HG03025 (cell line): Measurements from ENCODE around the gene PTMA.
"Not testable (repeated sequence)": the region's sequence is repeated elsewhere in the genome, so short reads cannot be mapped to it uniquely, and the experiment has no call there.

ENCODE experiments used
- ATAC-seq: cut with Tn5 transposase; IDR thresholded peaks from one replicate; pipeline ENCODE4 v1.9.1; 2021; ENCODE audit warnings: mild to moderate bottlenecking, moderate library complexity; ENCODE audit not compliant: unreplicated experiment, low FRiP score

Gene PTMA

DNA sequence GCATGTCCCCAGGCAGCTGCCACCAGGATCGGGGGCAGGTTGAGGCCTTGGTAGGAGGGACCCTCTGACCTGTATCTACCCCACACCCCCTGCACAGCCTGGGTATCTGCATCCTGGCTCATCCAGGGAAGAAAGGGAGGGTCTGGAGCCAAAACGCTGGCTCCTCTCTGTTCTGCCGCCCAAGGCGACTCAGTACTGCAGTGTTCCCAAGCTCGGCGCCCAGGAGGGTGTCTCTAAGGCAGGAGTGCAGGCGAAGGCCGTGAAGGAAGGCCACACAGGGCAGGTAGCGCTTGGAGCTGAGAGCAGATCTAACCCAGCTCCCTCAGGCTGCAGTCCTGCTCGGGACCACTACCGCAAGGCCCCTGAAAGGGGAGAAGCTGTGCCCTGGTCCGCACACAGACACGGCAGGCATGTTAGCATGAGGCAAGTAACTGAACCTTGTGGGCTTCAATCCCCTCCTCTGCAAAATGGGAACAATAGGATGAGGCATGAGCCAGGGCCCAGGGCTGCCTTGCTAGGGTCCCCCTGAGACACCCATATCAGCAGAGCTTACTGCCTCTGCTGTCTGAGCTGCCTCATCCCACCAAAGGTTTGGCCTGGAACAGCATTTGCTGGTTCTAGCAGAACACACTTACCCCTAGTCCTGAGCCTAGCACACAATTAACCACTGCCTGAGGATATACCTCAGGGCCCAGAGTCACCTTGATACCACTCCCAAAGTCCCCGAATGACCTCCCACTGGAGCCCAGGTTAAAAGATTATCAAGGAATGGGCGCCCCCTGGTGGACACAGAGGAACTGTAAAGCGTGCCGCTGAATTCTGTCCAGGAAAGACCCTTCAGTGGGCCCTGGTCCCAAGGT lies 6.5 kb downstream of the PTMA start:
- ATAC-seq: no peak

- no peak for ATAC-seq
Observed at GRCh38 chr2:231715499-231715837, 7.1 kb downstream of the PTMA start.

- no peak for ATAC-seq
Observed at GRCh38 chr2:231715988-231716616, 7.8 kb downstream of the PTMA start.

GRCh38 chr2:231716666-231717280 lies 8.4 kb downstream of the PTMA start:
- ATAC-seq: no peak

GRCh38 chr2:231717281-231718171 lies 9.2 kb downstream of the PTMA start:
- ATAC-seq: no peak

DNA sequence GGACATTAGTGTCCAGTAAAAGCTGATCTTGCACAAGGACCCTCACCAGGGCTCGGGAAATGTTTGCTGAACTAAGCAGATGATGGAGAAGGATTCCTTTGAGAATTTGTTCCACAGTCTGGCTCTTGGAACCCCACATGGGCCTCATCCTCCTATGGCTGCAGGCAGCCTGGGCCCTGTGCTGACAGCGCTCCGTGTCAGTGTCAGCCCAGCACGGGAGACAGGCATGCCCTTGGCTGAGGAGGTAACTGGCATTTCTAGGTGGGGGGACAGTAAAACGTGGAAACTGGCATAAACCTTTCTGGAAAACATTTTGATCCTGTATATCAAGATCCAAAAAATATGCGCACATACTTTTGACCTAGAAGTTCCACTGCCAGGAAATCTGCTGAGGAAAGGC lies 10.5 kb downstream of the PTMA start:
- no peak for ATAC-seq

GRCh38 chr2:231720292-231720986 lies 12.1 kb downstream of the PTMA start:
- ATAC-seq: no peak

DNA sequence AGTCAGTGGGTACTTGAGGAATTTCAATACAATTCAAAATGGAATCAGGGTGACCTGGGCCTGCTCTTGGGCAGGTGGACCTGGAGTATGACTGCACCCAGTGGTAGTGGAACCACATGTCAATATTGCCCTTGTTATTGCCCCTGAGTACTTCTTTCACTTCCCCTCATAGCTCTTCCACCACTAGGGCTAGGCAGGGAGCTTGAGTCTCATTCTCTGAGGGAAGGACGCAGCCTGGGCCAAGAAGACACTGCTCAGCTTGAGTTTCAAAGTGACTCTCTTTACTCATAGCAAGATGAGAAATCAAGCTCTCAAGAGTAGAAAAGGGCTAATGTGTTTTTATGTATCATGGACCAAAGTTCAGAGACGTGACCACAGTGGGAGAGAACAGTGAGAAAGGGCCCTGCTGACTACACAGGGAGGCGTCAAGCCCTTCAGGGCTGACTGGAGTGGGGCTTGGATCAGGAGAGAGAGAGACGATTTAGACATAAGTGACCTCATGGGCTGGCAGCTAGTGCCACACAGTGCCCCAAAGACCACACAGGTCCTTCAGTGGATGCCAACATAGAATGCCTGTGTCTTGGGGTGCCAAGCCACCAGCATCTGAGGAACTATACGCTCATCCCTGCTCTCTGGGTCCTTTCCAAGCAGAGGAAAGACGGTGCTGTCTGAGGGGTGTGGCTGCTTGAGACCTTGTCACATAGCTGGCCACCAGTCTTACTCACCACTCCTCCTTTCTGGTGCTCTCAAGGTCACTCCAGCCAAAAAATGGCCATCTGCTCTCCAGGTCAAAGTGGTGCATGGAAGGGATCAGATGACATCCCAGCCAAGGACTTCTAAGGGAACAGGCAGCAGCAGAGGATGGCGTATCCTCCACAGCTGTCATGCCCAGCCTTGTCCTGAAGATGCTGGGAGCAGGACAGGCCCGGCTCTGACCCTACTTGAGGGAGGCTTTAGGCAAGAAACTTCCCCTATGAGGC lies 13.0 kb downstream of the PTMA start:
- ATAC-seq: peak; percentile 62

DNA sequence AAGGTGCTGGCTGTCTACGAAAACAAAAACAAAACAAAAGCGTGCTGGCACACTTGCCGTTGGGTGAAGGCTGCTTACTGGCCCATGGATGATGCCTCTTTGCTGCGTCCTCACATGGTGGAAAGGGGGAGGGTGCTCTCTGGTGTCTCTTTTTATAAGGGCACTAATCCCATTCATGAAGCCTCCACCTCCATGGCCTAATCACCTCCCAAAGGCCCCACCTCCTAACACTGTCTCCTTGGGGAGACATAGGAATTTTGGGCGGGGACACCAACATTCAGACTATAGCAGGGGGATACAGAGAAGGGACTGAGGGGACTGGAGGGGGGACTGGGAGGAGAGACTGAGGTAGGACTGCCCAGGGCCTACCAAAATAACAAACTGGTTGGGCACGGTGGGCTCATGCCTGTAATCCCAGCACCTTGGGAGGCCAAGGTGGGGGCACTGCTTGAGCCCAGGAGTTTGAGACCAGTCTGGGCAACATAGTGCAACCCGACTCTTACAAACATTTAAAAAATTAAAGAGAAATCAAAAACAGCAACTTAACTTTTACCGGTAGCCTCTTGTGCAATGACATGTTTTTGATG lies 14.5 kb downstream of the PTMA start:
- no peak for ATAC-seq

GRCh38 chr2:231725476-231725875 lies 17.2 kb downstream of the PTMA start:
- no peak for ATAC-seq

DNA sequence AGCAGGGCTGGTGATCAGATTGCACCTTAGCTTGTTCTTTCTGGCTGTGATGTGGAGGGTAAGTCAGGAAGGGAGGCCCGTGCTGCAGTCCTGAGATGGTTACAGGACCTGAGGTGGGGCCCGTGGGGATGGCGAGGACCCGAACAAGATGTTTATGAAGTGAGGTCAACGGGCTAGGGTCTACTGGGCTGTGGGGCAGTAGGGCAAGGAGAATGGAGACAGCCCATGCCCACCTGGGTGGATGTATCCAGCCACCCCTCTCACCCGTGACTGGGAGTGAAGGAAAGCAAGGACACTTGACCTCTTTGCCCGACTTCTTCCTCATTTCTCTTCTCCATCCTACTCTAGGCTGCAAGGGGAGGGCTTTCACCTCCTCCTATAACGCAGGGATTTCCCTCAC lies 18.0 kb downstream of the PTMA start:
- ATAC-seq: no peak

DNA sequence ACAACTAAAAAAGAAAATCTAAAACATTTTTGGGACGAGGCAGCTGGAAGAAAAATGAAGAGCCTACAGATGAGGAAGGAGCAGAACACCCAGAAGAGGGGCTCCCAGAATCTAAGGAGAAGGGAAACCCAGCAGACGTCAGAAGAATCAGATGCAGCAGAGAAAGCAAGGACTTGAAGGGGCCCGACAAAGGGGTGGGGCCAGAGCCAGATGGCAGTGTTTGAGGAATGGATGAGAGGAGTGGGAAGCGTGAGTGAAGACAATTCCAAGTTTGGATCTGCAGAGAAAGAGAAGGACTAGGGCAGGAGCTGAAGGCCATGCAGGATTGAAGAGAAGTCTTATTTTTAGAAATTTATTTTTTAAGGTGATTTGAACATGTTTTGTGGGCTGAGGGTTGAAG lies 19.3 kb downstream of the PTMA start:
- no peak for ATAC-seq

GRCh38 chr2:231732604-231733003 lies 24.3 kb downstream of the PTMA start:
- ATAC-seq: no peak

DNA sequence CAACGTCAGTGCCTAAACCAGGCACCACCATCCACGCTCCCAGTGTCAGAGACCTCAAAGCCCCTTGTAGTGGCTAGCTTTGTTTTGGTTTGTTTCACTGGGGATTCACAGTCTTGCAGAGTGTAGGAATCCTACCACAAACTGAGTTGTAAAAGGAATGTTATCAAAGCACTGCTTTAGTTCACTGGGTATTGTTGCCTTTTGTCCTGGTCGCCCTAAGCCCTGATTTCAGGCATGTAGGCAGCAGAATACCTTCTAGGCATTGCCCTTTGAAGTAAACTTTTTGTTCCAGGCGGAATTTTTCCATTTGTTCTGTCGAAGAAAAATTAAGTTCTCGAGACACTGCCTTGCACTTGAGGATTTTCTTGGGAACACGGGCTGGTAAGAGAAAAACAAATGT lies 29.4 kb downstream of the PTMA start:
- ATAC-seq: no peak

DNA sequence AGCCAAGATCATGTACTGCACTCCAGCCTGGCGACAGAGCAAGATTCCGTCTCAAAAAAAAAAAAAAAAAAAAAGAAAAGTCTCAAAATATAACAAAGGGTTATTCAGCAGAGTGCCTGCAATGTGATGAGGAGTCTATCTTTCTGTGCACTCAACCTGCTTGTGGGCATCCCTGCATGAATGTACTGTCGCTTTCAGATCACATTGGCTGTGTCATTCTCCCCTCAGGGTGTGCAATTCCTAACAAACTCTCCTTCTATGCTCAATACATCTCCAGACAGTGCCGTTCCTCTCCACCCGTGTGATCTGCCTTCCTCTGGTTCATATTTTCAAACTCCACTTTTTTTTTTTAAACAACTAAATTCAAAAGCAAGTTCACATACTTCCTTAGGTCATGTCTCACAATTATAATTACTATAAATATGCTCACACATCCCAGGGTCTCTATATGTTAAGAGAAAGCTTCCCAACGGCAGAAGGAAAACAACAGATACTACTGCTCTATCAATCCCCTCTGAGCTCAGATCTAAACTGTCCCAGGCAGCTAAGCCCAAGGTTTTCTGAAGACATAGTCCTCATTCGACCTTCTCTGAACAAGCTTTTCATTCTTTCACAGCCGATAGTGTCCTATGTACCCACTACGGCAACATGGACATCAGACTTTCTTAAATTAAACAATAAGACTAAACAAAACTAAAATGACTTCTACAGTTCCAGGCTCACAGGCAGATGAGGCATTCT lies 35.2 kb downstream of the PTMA start:
- ATAC-seq: no peak

- ATAC-seq: no peak
Observed at GRCh38 chr2:231745303-231746038, 37.1 kb downstream of the PTMA start.

DNA sequence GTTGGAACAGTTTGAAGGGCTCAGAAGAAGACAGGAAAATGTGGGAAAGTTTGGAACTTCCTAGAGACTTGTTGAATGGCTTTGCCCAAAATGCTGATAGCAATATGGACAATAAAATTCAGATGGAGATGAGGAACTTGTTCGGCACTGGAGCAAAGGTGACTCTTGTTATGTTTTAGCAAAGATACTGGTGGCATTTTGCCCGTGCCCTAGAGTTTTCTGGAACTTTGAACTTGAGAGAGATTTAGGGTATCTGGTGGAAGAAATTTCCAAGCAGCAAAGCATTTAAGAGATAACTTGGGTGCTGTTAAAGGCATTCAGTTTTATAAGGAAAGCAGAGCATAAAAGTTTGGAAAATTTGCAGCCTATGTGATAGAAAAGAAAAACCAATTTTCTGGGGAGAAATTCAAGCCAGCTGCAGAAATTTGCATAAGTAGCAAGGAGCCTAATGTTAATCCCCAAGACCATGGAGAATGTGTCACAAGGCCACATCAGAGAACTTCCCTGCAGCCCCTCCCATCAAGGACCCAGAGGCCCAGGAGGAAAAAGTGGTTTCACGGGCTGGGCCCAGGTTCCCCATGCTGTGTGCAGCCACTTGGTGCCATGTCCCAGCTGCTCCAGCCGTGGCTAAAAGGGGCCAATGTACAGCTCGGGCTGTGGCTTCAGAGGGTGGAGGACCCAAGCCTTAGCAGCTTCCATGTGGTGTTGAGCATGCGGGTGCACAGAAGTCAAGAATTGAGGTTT lies 40.0 kb downstream of the PTMA start:
- ATAC-seq: not testable (repeated sequence)
